ENCODE data around the gene PRX. TPM values are rescaled to one million over a fixed set of nuclear protein-coding genes. Genes with fewer than 3 reads are reported as not detected.

The PRX gene
- polyA plus RNA-seq, 1 donor = 4.0 TPM

DNA sequence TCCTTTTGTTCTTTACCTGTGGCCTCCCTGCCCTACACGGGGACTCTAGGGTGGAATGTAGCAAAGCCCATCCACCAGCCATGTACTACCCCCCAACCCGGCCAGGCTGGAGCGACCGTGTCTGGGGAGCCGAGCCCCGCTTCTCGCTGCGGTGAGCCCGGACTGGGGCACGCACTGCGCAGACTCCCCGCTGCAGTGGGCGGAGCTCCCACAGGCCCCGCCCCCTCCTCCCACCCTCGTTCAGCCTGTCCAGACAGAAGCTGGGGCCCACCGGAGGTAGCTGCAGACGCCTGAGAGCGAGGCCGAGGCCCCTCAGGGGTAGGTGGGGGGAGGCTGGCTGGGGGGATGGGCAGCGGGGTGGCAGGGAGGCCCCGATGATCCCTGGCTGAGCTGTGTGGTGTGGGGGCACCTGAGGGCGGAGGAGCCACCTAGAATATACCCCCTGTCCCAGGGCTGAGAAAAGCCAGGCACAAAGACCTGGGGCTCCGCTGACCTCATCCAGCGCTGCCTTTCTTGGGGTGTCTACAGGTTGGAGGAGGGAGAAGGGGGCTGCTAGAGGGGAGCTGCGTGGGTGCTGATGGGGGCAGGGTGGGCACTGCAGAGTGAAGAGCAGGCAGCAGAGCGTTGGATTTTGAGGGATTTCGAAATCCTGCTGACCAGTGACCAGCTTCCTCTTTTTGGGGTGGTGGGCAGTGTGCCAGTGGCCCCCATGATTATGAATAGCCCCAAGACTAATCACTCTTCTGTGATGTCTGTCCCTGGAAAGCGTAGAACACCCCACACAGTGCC, 47.4 kb downstream of the PRX start:
- no CpG with 5 or more reads among the region's 28 CpGs for WGBS (ENCODE audit: insufficient coverage, low lambda C conversion rate)
- H3K27ac ChIP-seq (ENCODE audit: low read length) = peak overlapping the region; percentile 50
- DNase-seq = peak; percentile 84 to 85
- peaks cover 32% of the 10 kb centered on the region for H3K36me3 ChIP-seq (ENCODE audit: control insufficient read depth, insufficient read depth, low read length)
- no peaks in the 10 kb centered on the region for H3K27me3 ChIP-seq (ENCODE audit: control insufficient read depth, insufficient read depth, low read length)
- peaks cover 15% of the 10 kb centered on the region for H3K4me1 ChIP-seq (ENCODE audit: control insufficient read depth, insufficient read depth, low read length)
- H3K4me3 ChIP-seq (ENCODE audit: low read length) = peak overlapping the region; percentile 61
- no peaks in the 10 kb centered on the region for H3K9me3 ChIP-seq (ENCODE audit: control insufficient read depth, low read depth, low read length)

DNA sequence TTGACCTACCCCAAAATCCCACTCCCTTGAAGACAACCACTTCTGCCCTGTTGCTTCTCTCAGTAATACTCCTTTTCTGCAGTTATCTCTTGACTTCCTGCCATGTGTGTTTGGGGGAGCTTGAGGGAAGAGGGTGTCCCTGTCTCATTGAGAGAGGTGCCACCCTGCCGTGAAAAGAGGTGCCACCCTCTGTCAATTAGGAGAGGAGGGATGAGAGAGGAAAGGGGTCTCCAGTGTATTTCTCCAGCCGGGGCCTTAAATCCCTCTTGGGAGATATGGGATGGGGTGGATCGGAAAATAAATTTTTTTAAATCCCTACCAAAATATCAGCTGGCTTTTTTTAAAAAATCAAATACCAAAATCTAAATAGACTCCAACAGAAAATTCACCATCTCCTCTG, 48.2 kb downstream of the PRX start:
- peaks cover 25% of the 10 kb centered on the region for H3K36me3 ChIP-seq (ENCODE audit: control insufficient read depth, insufficient read depth, low read length)
- H3K9me3 ChIP-seq (ENCODE audit: control insufficient read depth, low read depth, low read length) = no peaks in the 10 kb centered on the region
- H3K27me3 ChIP-seq (ENCODE audit: control insufficient read depth, insufficient read depth, low read length) = no peaks in the 10 kb centered on the region
- H3K27ac ChIP-seq (ENCODE audit: low read length) = no peak overlapping the region
- 100% methylated on average over 1 of the region's 3 CpGs for WGBS (ENCODE audit: insufficient coverage, low lambda C conversion rate)
- no peak for DNase-seq
- H3K4me3 ChIP-seq (ENCODE audit: low read length) = peak overlapping the region; percentile 61
- H3K4me1 ChIP-seq (ENCODE audit: control insufficient read depth, insufficient read depth, low read length) = peaks cover 11% of the 10 kb centered on the region

- peaks cover 10% of the 10 kb centered on the region for H3K36me3 ChIP-seq (ENCODE audit: control insufficient read depth, insufficient read depth, low read length)
- no peaks in the 10 kb centered on the region for H3K9me3 ChIP-seq (ENCODE audit: control insufficient read depth, low read depth, low read length)
- no peaks in the 10 kb centered on the region for H3K27me3 ChIP-seq (ENCODE audit: control insufficient read depth, insufficient read depth, low read length)
- H3K27ac ChIP-seq (ENCODE audit: low read length) = no peak overlapping the region
- 100% methylated on average over 2 of the region's 5 CpGs for WGBS (ENCODE audit: insufficient coverage, low lambda C conversion rate)
- no peak for DNase-seq
- H3K4me3 ChIP-seq (ENCODE audit: low read length) = no peak overlapping the region
- H3K4me1 ChIP-seq (ENCODE audit: control insufficient read depth, insufficient read depth, low read length) = peaks cover 11% of the 10 kb centered on the region
These were observed 50.1 kb downstream of the PRX start for GRCh38 chr19:40363069-40363468.

GRCh38 chr19:40362160-40362559, 51.0 kb downstream of the PRX start:
- H3K27ac ChIP-seq (ENCODE audit: low read length) = no peak overlapping the region
- H3K4me3 ChIP-seq (ENCODE audit: low read length) = no peak overlapping the region
- no CpG with 5 or more reads among the region's 3 CpGs for WGBS (ENCODE audit: insufficient coverage, low lambda C conversion rate)
- no peak for DNase-seq
- H3K9me3 ChIP-seq (ENCODE audit: control insufficient read depth, low read depth, low read length) = no peaks in the 10 kb centered on the region
- H3K27me3 ChIP-seq (ENCODE audit: control insufficient read depth, insufficient read depth, low read length) = no peaks in the 10 kb centered on the region
- H3K36me3 ChIP-seq (ENCODE audit: control insufficient read depth, insufficient read depth, low read length) = peaks cover 3% of the 10 kb centered on the region
- H3K4me1 ChIP-seq (ENCODE audit: control insufficient read depth, insufficient read depth, low read length) = peaks cover 11% of the 10 kb centered on the region

DNA sequence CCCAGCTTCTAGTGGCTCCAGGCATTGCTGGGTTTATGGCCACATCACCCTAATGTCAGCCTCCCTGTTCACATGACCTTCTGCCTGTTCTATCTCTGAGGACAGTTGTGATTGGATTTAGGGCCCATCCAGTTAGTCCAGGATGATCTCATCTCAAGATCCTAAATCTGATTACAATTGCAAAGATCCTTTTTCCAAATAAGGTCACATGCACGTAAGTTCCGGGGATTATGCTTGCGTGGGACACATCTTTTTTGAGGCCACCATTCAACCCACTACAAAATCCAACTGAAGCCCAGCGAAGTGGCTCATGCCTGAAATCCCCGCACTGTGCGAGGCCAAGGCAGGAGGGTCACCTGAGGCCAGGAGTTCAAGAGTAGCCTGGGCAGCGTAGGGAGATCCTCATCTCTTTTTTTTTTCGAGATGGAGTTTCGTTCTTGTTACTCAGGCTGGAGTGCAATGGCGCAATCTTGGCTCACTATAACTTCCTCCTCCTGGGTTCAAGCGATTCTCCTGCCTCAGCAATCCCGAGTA, 52.4 kb downstream of the PRX start:
- H3K27me3 ChIP-seq (ENCODE audit: control insufficient read depth, insufficient read depth, low read length) = no peaks in the 10 kb centered on the region
- H3K27ac ChIP-seq (ENCODE audit: low read length) = no peak overlapping the region
- H3K36me3 ChIP-seq (ENCODE audit: control insufficient read depth, insufficient read depth, low read length) = peaks cover 3% of the 10 kb centered on the region
- no peaks in the 10 kb centered on the region for H3K4me1 ChIP-seq (ENCODE audit: control insufficient read depth, insufficient read depth, low read length)
- no peak for DNase-seq
- WGBS (ENCODE audit: insufficient coverage, low lambda C conversion rate) = no CpG with 5 or more reads among the region's 12 CpGs
- H3K9me3 ChIP-seq (ENCODE audit: control insufficient read depth, low read depth, low read length) = no peaks in the 10 kb centered on the region
- no peak overlapping the region for H3K4me3 ChIP-seq (ENCODE audit: low read length)

DNA sequence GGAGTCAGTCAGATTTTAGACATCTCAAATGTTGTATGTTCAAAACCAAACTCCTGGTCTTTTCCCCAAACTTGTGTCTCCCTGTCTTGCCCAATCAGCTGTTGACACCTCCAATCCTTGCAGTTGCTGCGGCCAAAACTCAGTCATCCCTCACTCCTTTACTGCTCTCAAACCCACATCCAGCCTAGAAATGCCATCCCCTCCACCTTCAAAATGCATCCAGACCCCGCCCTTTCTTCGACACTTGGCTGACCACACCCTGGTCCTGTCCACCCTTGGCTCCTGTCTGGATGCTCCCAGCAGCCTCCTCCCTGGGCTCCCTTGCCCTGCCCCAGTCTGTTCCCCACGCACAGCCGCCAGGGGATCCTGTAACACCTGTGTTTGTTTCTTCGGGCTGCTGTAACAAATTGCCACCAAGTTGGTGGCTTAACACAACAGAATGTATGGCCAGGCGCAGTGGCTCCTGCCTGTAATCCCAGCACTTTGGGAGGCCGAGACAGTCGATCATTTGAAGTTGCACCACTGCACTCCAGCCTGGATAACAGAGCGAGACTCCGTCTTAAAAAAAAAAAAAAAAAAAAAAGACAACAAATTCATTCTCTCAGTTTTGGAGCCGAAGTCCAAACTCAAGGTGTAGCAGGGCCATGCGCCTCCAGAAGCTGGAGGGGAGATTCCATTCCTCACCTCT, 53.0 kb downstream of the PRX start:
- DNase-seq = no peak
- Histone ChIP-seq H3K4me3 (ENCODE audit: low read length) (no peak overlapping the region), H3K9me3 (ENCODE audit: control insufficient read depth, low read depth, low read length) (no peaks in the 10 kb centered on the region), H3K36me3 (ENCODE audit: control insufficient read depth, insufficient read depth, low read length) (peaks cover 3% of the 10 kb centered on the region), H3K27ac (ENCODE audit: low read length) (no peak overlapping the region), H3K27me3 (ENCODE audit: control insufficient read depth, insufficient read depth, low read length) (no peaks in the 10 kb centered on the region), H3K4me1 (ENCODE audit: control insufficient read depth, insufficient read depth, low read length) (no peaks in the 10 kb centered on the region)
- WGBS (ENCODE audit: insufficient coverage, low lambda C conversion rate) = no CpG with 5 or more reads among the region's 13 CpGs

DNA sequence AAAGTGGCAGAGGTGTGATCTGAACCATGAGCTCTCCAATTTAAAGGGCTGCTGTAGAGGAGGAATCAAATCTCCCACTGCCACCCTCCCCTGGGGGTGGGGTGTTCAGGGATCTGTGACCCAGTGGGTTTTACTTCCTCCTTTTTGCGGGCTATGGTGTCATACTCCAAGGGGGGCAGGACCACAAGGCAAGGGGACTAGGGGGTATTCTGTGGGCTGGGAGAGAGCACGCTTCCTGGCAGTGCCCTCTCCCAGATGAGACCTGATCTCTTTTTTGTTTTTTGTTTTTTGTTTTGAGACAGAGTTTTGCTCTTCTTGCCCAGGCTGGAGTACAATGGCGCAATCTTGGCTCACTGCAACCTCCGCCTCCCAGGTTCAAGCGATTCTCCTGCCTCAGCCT, 54.4 kb downstream of the PRX start:
- Histone ChIP-seq H3K36me3 (ENCODE audit: control insufficient read depth, insufficient read depth, low read length) (peaks cover 3% of the 10 kb centered on the region), H3K27ac (ENCODE audit: low read length) (no peak overlapping the region), H3K4me1 (ENCODE audit: control insufficient read depth, insufficient read depth, low read length) (no peaks in the 10 kb centered on the region), H3K4me3 (ENCODE audit: low read length) (no peak overlapping the region), H3K9me3 (ENCODE audit: control insufficient read depth, low read depth, low read length) (no peaks in the 10 kb centered on the region), H3K27me3 (ENCODE audit: control insufficient read depth, insufficient read depth, low read length) (no peaks in the 10 kb centered on the region)
- DNase-seq = no peak
- no CpG with 5 or more reads among the region's 5 CpGs for WGBS (ENCODE audit: insufficient coverage, low lambda C conversion rate)

DNA sequence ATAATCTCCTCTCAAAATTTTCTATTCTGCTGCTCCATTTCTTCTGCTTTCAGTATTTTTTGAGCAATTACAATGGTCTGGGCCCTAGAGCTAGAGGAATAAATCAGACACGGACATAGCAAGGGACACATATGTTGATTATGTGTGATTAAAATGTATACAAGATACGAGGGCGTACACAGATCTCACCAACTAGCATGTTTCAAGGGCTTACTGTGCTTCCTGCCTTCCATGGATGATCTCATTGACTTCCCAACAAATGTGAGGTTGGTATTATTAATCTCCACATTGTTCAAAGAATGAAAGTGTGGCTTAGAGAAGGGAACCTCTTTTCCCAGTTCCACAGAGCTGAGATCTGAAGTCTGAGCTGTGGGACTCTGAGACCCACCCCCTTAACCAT, 55.5 kb downstream of the PRX start:
- Histone ChIP-seq H3K9me3 (ENCODE audit: control insufficient read depth, low read depth, low read length) (no peaks in the 10 kb centered on the region), H3K27me3 (ENCODE audit: control insufficient read depth, insufficient read depth, low read length) (no peaks in the 10 kb centered on the region), H3K4me3 (ENCODE audit: low read length) (no peak overlapping the region), H3K27ac (ENCODE audit: low read length) (no peak overlapping the region), H3K36me3 (ENCODE audit: control insufficient read depth, insufficient read depth, low read length) (peaks cover 3% of the 10 kb centered on the region), H3K4me1 (ENCODE audit: control insufficient read depth, insufficient read depth, low read length) (no peaks in the 10 kb centered on the region)
- no peak for DNase-seq
- WGBS (ENCODE audit: insufficient coverage, low lambda C conversion rate) = no CpG with 5 or more reads among the region's 3 CpGs

DNA sequence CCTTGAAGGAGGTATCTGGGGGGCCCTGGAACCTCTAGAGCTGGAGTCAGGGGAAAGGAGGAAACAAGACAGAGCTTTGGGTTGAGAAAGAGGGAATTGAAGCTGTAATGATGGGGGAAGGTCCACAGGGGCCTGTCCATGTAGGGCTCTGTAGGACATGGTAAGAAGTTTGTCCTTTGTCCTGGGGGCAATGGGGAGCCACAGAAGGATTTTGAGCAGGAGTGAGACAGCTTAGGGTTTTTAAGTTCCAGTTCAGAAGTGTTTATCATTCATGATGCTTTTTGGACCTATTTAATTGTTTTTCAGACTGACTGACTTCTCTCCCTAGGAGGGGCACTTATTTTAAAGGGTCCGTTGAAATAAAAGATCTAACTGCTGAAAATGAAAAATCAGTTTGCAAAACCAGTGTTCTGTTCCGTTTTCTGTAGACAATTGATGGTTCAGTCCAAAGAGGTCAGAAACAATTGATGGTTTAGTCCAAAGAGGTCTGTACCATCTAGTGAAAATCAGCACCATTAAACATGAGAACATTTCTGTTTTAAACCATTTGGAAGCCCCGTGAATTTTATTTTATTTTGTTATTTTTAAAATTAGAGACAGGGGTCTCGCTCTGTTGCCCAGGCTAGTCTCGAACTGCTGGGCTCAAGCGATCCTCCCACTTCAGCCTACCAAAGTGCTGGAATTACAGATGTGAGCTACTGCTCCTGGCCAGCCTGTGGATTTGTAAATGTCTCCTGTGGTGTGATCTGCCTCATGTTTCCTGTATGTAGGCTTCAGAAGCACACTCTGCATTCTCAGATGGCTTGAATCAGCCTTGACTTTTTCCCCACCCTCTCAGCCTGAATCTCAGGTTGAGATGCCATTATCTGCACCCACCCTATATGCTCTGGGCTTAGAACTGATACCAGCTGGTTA, 56.2 kb downstream of the PRX start:
- no peaks in the 10 kb centered on the region for H3K9me3 ChIP-seq (ENCODE audit: control insufficient read depth, low read depth, low read length)
- peaks cover 3% of the 10 kb centered on the region for H3K36me3 ChIP-seq (ENCODE audit: control insufficient read depth, insufficient read depth, low read length)
- WGBS (ENCODE audit: insufficient coverage, low lambda C conversion rate) = 81% methylated on average over 5 of the region's 6 CpGs
- DNase-seq = no peak
- no peaks in the 10 kb centered on the region for H3K4me1 ChIP-seq (ENCODE audit: control insufficient read depth, insufficient read depth, low read length)
- no peaks in the 10 kb centered on the region for H3K27me3 ChIP-seq (ENCODE audit: control insufficient read depth, insufficient read depth, low read length)
- H3K4me3 ChIP-seq (ENCODE audit: low read length) = no peak overlapping the region
- H3K27ac ChIP-seq (ENCODE audit: low read length) = no peak overlapping the region
